SIG-M5 treated with dmso at 0.1 percent for 504 hours (cell line): ENCODE measurements around the gene DDX41.
"Not testable (repeated sequence)": the region's sequence is repeated elsewhere in the genome, so short reads cannot be mapped to it uniquely, and the experiment has no call there.

Source experiments
- DNase-seq: peaks from one replicate; lab custom pipeline; 2025; ENCODE audit not compliant: unreplicated experiment; lab: John Stamatoyannopoulos, UW

DDX41 gene

DNA sequence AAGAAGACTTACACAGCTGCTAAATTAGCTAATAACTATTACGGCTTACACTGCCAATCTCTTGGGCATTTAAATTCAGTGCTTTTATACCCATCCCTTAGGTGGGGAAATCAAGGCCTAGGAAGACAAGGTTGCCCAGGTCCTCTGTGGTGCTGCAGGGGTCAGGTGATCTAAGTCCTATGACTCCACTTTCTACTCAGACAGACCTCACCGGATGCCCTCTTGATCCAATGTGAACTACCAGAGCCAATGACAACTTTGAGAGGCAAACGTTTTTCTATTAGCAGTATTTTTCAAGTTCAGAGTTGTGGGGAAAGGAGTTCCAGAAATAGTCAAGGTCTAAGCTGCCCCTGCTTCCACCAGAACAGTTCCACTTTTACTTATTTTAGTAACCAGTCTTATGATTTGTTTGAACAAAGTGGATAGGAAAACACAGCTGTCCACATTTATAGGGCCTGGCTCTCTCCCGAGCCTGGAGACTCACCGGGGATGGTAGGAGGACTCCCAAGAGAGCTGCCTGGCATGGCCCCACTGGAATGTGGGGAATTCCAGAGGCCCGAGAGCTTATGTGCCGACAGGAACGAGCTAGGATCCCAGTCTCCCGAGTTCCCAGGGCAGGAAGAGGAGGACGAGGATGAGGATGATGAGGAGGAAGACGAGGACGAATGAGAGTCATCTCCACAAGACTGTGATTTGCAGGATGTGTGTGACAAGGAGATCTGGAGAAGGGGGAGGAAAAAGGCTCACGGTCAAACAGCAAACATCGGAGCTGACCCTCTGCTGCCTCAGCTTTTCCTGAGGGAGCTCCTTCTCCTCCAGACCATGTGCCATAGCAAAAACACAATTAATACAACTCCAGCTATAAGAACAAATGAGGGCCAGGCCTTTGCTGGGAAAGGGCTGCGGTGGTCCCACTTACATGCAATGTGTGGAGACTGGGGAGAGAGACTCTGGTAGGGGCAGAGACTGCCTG, 20.9 kb upstream of the DDX41 start:
- DNase-seq = no peak

DNA sequence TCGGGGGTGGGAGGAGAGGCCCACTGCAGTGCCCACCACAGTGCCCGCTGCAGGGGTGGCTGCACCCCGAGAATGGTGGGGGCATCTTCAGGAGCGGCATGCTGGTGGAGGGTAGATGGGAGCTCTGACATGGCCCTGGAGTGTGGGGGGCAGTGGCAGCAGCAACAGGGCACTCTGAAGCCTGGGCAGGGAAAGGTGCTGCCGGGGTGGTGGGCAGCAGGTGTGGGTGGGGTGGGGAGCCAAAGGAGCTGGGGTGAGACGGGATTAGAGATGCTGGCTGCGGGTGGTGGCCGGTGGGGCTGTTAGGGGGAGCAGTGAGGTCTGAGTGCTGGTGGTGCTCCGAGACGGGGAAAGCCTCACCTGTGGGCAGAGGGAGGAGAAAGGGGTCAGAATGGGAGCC, 19.6 kb upstream of the DDX41 start:
- no peak for DNase-seq

DNA sequence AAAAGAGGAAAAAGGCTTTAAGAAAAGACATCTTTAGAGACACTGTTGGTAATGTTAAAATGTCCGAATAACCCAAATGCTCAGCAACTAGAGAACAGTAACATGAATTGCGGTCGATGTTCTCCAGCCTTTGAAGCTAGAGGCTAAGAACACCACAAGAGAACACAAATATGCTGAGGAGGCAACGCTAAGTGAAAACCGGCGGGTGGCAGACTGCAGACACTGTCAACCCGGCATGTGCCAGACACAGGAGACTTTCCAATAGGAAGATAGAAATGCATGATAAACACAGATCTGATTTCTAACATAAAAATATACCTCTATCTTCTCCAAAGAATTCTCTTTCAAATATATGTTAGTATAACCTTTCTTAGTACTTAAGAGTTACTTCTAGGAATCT, 18.4 kb upstream of the DDX41 start:
- DNase-seq = no peak

DNA sequence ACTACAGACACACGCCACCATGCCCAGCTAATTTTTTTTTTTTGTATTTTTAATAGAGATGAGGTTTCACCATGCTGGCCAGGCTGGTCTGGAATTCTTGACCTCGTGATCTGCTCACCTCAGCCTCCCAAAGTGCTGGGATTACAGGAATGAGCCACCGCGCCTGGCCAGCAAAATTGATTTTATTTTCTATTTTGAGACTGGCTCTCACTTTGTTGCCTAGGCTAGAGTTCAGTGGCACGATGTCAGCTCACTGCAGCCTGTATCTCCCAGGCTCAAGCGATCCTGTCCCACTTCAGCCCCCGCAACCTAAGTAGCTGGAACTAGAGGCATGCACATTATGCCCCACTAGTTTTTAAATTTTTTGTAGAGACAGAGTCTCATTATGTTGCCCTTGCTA, 17.7 kb upstream of the DDX41 start:
- not testable (repeated sequence) for DNase-seq

DNA sequence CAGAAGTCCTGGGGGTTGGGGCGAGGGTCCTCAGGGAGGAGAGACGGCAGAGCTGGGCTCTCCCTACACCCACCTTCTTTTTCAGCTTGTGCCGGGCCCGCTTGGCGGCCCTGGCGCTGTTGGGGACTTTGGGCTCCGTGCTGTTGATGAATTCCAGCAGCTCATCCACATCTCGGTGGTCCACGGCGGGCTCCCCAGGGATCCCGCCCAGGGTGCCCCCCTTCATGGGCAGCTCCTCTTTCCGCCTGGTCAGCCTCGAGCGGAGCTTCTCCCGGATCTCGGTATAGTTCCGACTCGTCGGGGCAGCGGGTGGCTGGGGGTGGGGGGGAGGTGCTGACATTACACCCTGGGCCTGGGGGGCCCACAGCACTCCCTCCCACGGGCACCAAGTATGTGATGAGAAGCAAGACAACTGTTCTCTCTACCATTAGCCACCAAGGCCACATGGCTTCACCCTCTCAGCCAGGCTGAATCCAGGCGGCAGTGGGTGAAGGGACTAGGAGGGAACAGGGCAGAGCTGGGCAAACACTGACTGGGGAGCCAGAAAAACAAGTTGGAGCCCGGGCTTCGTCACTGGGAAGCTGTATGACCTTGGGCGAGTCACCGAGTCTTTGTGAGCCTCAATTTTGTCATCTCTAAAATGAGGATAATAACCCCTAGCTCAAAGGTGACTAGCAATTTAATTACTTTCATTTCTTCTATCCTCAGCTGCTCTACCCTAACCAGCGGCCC, 14.6 kb upstream of the DDX41 start:
- DNase-seq = no peak

DNA sequence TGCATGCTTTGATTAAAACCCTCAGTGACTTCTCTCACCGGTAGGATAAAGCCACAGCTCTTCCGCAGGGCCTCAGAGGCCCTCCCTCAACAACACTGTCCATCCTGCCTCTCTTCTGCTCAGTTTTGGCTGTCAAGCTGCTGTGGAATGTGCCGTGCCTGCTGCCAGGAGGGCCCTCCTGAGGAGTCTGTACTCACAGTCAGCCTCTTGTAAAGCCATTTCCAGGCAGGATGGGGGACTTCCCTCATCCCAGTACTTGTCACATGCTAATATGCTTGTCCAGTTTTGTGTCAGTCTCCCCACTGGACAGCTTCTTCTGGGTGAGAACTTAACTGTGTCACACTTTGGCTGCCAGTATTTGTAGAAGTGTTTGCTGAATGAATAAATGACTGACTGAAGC, 13.9 kb upstream of the DDX41 start:
- DNase-seq = no peak

DNA sequence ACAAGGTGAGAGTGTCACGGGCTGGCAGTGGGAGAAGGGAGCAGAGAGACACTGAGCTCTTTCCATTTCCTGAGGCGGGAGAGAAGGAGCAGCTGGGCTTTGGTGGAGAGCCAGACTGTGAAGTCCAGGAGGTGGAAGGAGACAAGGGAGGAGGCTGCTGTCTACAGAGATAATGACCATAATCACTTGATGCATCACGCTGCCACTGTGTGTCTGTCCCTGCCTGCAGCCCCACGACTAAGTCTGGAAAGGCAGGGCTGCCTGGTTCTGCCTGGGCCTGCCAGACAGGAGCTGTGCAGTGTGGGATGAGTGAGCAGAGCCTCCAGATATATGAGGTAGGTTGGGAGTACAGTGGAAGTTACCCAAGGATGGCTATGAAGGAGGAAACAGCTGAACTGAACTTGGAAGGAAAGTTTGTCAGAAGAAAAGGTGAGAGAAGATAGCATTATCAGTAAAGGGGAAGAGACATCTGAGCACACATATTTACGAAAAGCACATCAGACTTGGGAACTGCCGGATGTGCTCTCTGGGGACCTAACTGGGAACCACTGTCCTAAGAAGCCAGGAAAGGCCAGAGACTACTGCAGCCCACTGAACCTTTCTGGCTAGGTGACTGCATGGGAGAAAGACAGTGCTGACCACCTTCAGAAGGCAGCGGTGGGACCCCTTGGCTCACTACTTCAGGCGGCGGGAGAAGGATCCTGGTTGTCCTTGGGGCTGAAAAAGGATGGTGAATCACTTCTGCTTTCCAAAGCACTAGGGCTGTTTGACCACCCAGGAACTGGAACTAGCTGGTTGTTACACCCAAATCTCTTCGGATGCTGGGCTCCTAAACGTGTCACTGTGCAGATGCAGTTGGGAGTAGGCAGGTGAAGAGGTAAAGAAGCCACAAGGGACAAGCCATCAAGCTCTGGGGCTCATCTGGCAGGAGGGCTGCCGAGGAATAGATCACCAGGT, 12.8 kb upstream of the DDX41 start:
- no peak for DNase-seq

DNA sequence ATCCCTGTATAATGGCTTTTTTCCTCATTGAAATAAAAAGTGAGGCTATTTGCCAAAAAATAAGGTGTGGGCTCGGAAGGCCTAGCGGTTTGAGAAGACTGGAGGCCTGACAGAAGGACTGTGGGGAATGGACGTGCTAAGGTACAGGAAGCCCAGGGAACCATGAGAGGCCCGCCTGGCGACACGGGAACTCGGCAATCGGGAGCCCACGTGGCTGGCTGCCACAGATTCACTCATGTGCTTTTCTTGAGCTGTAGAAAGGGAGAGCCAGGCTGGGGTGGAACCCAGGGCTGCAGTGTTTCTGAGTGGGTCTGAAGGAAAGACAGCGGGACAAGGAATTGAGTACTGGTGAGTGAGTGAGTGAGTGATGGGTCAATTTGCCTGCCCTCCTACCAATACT, 11.9 kb upstream of the DDX41 start:
- DNase-seq = no peak

DNA sequence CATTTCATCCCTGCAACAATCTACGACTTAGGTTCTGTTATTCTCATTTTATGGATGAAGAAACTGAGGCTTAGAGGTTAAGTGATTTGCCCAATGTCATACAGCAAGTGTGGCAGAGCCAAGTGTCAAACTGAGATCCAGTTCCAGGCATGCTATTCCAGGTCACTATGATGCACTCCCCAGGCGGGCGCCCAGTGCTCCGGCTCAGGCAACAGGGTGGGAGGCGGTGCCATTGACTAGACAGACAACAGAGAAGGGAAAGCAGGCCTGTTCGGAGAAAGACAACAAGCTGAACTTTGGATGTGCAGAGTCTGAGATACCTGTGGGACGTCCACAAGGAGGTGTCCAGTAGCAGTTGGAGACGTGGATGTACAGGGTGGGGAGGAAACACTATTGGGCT, 10.8 kb upstream of the DDX41 start:
- DNase-seq = no peak

DNA sequence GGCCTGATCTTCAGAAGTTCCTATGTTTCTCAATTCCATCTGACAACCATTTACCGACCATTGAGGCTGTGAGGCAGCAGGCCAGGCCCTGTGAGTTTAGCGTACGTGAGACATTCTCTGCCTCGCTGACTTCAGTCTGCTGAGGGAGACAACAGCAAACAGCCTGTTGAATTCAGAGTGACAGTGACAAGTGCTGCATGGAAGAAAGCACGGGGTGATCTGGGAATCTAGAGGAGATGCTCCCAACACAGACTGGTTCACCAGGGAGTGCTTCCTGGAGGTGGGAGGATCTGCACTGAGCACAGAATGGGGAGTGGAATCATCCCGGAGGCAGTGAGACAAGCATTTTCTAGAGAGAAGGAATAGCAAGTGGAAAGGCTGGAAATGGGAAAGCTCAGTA, 10.0 kb upstream of the DDX41 start:
- no peak for DNase-seq

DNA sequence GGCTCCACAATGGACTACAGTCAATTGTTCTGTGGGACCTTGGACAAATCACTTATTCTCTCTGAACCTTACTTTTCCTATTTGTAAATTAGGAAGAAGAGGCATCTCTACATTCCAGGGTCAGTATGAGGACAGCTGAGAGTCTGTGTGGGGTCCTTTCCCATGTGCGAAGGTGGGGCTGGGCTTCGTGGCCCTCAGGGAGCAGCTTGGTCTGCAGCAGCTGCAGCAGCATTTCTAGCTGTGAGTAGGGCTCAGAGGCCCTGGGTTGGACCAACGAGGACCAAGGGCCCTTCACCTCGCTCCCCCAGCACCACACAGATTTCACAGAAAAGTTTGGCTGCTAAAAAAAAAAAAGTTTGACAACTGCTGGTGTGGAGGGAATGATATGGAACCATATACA, 9.4 kb upstream of the DDX41 start:
- no peak for DNase-seq

DNA sequence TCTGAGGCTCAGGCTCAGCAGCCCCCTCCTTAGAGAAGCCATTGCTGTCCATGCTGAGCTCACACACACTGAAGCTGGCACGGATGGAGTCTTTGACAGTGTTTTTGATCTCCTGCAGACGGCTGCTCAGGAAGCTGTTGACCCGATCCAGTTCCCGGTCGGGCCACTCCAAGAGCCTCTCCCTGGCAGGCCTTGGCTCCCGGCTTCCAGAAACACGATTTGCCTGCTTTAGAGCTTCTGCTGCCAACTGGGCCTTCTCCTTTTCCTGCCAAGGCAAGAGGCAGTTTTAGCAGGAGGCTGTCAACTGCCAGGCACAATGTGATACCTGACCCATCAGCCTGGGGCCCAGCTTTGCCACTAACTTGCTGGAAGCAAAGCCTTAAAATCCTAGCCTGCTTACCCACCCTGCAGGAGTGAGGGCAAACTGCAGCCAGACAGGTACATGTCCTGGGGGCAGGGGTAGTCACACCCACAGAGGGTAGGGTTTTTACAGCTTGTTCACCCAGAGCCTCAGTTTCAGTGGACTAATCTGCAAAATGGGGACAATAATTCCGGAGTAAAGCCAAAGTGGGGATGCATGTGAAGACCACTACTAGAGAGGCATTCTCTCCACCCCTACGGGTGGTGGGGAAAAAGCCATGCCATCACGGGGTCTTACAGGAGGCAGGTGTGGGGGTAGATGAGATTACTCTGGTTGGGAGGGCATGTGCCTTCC, 8.3 kb upstream of the DDX41 start:
- DNase-seq = no peak

DNA sequence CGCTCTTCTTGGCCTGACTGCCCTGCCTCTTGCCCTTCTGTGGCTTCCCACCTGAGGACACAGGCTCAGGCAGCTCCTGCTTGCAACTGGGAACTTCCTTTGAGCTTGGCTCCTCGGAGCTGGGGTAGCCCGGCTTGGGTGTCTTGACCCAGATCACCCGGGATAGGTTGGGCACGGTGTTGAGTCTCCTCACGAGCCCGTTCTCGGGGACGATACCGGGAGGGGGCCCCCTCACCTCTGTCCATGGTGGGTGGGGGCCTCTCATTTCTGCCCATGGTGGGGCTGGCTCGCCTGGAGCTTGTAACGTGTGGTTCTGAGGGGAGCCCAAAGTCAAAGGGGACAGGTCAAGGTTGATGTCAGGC, 7.8 kb upstream of the DDX41 start:
- no peak for DNase-seq

DNA sequence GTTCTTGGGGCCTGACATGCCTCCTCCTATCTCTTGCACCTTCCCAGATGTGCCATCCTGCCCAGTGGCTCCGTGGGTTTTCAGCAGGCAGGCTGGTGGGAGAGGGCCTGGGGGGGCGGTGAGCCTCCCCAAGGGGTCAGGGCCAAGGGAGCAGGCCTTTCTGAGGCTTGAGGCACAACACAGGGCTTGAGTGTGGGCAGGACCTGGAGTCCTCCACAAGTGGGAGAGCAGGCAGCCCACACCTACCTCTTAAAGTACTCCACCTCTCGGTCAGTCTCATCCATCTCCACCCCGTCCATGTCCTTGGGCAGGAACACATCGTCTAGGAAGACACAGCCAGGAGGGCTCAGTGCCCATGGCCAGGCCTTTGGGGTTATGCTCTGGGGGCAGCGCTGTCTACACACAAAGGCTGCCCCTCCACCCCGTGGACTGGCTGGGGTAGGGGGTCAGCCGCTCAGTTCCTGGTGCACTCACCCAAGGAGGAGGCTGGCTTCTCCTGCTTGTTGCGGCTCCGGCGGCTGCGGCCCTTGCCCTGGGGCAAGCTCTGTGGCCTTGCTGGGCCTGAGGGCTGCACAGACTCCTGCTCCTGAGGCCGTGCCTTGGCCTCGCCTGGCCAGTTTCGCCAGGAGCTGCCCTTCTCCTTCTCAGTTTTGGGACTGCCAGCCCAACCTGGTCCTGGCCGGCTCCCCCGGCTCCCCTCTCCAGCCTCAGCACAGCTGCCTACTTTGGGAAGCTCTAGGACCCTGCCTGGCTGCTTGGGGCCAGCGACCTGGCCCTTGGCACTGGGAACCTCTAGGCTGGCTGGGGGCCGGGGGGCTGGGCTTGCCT, 7.2 kb upstream of the DDX41 start:
- no peak for DNase-seq

DNA sequence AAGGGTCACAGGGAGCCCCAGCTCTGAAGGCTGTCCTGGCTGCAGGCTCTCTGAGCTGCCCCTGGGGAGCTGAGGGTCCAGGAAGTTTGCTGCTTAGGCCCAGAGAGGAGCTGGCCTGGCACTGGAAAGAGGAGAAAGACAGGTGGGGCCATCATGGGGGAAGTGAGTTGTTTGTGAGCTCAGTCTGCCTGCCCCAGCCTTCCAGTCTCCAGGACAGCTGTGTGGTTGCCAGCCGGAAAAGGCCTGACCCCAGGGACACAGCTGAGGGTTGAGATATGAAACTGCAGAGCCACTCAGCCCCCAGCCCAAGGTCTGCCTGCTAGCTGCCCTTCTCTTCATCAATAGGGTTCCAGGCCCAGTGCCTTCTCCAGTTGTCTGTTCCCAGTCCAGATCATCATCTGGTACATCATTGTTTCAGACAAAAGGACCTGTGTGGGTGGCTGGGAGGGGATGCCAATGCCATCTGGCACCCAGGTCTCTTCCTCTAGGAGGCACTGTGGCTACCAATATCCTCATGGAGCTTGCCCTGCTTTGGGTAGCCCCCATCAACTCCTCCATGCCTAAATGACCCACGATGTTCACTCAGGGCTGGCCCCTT, 4.3 kb upstream of the DDX41 start:
- no peak for DNase-seq

DNA sequence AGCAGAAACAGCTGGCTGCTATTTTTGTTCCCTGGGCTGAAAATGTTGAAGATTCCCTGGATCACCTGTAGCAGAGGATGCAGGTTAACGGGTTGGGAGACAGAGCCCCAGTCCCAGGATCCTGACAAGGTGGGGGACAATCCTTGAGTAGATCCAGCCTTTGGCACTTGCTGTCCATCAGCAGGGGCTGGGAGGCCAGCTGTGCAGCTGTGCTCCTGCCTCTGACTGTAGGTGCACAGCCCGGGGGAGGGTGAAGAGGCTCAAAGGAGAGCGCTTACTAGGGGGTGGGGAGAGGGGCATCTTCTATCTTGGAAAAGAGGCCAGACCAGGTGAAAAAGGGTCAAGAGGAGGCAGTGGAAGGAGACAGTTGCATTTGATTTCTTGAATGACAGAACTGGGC, 3.5 kb upstream of the DDX41 start:
- no peak for DNase-seq

DNA sequence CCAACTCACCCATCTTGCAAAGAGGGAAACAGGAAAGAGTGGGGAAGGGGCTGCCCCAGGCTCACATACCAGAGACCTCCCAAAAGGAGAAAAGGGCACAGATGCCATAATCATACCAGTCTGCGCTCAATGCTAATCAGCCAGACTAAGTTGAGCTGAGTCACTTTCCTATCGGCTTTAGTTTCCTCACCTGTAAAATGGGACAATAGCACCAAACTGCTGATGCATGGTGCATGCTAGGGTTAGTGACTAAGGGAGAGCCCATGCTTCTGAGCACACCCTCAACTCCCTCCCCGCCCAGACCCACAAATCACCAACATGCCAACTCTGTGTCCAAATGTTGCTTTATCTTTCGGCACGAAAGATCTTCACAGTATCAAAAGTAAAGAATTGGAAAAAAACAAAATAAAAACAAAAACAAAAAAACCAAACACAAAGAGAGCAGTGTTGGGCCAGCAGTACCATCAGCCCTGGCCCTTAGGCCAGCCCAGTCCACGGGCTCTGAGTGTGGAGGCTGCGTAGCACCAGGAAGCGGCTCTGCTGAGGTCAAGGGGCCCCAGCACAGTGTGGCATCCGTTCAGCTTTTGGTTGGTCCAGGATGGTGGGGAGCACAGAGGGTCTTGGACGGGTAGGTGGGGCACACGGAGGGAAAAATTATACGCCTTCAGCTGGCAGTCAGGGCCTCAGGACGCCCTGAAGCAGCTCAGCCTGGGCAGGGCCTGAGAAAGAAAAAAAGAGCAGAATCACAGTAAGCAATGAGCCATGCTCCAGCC, 2.9 kb upstream of the DDX41 start:
- no peak for DNase-seq

DNA sequence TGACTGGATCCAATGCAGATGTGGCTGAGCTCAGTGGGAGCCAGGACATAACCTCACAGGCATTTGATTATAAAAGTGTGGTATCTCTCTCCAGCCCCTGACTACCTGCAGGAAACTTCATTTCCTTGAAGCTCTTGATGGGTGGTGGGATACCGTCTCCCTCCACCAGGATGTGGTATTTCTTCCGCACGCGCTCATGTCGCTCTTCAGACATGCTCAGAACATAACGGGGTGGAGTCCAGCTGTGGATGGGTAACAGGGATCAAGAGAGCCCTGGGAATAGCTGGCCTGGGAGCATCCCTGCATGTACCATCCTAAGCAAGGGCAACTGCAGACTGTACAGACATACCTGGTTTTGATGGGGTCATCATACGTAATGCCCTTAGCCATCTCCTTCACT, 1.2 kb downstream of the DDX41 start:
- DNase-seq = no peak

DNA sequence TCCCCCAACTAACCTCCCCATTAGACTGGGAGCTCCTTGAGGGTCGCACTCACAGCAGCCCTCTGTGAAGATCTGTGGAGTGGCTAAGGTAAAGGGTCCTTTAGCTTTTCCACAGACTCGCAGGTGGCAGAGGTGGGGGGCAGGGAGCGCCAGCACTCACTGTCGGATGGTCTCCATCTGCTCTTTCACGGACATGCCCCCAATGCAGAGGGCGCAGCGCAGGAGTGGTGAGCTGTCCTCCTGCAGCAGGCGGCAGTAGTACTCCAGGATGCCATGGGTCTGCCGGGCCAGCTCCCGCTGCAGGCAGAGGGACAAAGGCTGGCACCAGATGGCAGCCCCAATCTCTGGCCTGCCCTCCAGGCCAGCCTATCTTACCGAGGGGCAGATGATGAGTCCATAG, 2.2 kb downstream of the DDX41 start:
- DNase-seq = no peak
